ENCODE measurements around the gene PPARGC1A.

DNA sequence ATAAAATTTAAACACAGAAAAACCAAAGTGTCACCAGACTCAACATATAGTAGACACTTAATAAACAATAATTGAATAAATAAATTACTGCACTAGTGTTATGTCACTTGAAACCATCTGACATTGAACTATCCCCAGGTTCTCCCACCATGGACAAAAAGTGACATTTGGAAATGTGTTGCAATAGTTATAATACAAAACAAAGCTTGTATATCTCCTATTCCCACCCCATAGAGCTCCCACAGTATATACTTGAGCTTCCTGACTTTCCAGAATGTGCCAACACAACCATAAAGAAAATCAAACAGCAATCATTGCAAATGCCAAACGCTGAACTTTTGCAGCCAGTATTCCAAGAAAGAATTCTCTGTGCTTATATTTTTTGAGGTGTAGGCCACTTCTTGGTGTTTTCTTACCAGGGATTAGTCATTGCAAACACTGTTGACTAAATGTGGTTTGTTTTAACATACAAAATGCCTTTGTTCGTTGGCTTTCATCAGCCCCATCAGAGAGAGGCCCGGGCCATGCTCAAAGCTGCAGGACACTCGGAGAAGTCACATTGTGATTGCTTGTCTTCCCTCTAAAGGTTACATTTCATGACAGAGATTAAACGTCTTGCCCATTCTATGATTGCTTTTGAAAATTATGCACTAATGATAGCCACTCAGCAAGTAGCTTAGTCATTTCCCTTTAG, 33.8 kb downstream of the PPARGC1A start:
- TF ChIP-seq, protein P1, sequence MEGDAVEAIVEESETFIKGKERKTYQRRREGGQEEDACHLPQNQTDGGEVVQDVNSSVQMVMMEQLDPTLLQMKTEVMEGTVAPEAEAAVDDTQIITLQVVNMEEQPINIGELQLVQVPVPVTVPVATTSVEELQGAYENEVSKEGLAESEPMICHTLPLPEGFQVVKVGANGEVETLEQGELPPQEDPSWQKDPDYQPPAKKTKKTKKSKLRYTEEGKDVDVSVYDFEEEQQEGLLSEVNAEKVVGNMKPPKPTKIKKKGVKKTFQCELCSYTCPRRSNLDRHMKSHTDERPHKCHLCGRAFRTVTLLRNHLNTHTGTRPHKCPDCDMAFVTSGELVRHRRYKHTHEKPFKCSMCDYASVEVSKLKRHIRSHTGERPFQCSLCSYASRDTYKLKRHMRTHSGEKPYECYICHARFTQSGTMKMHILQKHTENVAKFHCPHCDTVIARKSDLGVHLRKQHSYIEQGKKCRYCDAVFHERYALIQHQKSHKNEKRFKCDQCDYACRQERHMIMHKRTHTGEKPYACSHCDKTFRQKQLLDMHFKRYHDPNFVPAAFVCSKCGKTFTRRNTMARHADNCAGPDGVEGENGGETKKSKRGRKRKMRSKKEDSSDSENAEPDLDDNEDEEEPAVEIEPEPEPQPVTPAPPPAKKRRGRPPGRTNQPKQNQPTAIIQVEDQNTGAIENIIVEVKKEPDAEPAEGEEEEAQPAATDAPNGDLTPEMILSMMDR (IDR thresholded peaks at IDR 0.05; ENCODE audit: poor library complexity): no peak
- TF ChIP-seq EZH2phosphoT487 (IDR thresholded peaks at IDR 0.05; ENCODE audit: low read depth, severe bottlenecking, unreplicated experiment): no peak
